Erythroblast (primary cell): ENCODE measurements around the gene ARTN.

ENCODE experiments used
- DNase-seq, 2 experiments: peaks; one replicate each; lab custom pipeline; 2025; lab: John Stamatoyannopoulos, UW
- GATA1 ChIP-seq: IDR thresholded peaks from 2 replicates; pipeline ENCODE4 v1.6.1; 2011; ENCODE audit warnings: low read depth, mild to moderate bottlenecking, control low read depth, low read length, moderate library complexity
- POLR2A ChIP-seq: IDR thresholded peaks from 2 replicates; pipeline ENCODE4 v1.6.1; 2011; ENCODE audit warnings: mild to moderate bottlenecking, low read length

Gene ARTN

GRCh38 chr1:43985984-43986595 lies 52.5 kb downstream of the ARTN start:
- TF ChIP-seq GATA1 (no peak), POLR2A (no peak)
- DNase-seq: no peak

- TF ChIP-seq GATA1 (no peak), POLR2A (no peak)
- DNase-seq: no peak
These were observed 53.1 kb downstream of the ARTN start for GRCh38 chr1:43986712-43987111.
